ENCODE measurements around the gene AJM1. TPM values are rescaled to one million over a fixed set of nuclear protein-coding genes. Genes with fewer than 3 reads are reported as not detected.

The AJM1 gene
- total RNA-seq, 1 donor from 2014 or later = 2.7 TPM

DNA sequence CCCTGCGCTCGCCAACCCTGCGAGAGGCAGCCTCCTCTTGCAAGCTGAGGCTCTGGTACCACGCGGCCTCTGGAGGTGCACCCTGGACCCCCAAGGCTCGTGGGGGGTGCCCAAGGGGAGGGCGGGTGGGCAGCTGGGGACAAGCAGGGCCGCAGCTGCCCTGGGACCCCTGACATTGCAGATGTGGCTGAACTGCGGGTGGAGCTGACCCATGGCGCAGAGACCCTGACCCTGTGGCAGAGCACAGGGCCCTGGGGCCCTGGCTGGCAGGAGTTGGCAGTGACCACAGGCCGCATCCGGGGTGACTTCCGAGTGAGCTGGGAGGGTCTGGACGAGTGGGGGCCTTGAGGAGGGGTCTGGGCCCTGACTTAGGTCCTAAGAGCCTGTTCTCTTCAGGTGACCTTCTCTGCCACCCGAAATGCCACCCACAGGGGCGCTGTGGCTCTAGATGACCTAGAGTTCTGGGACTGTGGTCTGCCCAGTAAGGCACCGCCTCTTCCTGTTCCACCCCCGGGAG is 11.4 kb downstream of the AJM1 start:
- no peaks in the 10 kb centered on the region for H3K36me3 ChIP-seq
- intact Hi-C loops (cut with DNase I) = no loop called here
- H3K9me3 ChIP-seq = no peaks in the 10 kb centered on the region
- H3K4me3 ChIP-seq = no peak overlapping the region
- DNase-seq = no peak
- H3K4me1 ChIP-seq = peaks cover 12% of the 10 kb centered on the region
- no peak overlapping the region for H3K27ac ChIP-seq
- no peaks in the 10 kb centered on the region for H3K27me3 ChIP-seq
- TF ChIP-seq, protein P1, sequence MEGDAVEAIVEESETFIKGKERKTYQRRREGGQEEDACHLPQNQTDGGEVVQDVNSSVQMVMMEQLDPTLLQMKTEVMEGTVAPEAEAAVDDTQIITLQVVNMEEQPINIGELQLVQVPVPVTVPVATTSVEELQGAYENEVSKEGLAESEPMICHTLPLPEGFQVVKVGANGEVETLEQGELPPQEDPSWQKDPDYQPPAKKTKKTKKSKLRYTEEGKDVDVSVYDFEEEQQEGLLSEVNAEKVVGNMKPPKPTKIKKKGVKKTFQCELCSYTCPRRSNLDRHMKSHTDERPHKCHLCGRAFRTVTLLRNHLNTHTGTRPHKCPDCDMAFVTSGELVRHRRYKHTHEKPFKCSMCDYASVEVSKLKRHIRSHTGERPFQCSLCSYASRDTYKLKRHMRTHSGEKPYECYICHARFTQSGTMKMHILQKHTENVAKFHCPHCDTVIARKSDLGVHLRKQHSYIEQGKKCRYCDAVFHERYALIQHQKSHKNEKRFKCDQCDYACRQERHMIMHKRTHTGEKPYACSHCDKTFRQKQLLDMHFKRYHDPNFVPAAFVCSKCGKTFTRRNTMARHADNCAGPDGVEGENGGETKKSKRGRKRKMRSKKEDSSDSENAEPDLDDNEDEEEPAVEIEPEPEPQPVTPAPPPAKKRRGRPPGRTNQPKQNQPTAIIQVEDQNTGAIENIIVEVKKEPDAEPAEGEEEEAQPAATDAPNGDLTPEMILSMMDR (IDR thresholded peaks at IDR 0.05) = no peak
- ATAC-seq = no peak

DNA sequence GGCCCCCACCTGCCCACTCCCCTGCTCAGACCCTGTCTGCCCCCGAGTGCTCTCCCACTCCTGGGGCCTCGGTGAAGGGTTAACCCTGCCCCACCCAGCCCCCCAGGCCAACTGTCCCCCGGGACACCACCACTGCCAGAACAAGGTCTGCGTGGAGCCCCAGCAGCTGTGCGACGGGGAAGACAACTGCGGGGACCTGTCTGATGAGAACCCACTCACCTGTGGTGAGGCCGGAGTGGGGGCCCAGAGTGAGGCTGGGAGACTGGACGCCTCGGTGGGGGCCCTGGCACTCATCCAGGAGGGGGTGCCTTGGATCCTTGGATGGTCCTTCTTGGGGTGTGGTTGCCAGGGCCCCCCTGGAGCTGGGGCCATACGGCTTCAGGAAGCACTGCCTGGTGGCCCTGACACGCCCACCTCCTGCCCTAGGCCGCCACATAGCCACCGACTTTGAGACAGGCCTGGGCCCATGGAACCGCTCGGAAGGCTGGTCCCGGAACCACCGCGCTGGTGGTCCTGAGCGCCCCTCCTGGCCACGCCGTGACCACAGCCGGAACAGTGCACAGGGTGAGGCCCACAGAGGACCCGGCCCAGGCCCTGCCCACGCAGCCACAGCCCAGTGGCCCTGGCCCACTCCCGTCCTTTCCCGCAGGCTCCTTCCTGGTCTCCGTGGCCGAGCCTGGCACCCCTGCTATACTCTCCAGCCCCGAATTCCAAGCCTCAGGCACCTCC is 12.0 kb downstream of the AJM1 start:
- H3K9me3 ChIP-seq = no peaks in the 10 kb centered on the region
- DNase-seq = no peak
- no peaks in the 10 kb centered on the region for H3K36me3 ChIP-seq
- TF ChIP-seq, protein P1 (IDR thresholded peaks at IDR 0.05) = no peak
- no peaks in the 10 kb centered on the region for H3K27me3 ChIP-seq
- no peak overlapping the region for H3K27ac ChIP-seq
- no peak for ATAC-seq
- H3K4me1 ChIP-seq = peaks cover 14% of the 10 kb centered on the region
- intact Hi-C loops (cut with DNase I) = no loop called here
- H3K4me3 ChIP-seq = no peak overlapping the region

DNA sequence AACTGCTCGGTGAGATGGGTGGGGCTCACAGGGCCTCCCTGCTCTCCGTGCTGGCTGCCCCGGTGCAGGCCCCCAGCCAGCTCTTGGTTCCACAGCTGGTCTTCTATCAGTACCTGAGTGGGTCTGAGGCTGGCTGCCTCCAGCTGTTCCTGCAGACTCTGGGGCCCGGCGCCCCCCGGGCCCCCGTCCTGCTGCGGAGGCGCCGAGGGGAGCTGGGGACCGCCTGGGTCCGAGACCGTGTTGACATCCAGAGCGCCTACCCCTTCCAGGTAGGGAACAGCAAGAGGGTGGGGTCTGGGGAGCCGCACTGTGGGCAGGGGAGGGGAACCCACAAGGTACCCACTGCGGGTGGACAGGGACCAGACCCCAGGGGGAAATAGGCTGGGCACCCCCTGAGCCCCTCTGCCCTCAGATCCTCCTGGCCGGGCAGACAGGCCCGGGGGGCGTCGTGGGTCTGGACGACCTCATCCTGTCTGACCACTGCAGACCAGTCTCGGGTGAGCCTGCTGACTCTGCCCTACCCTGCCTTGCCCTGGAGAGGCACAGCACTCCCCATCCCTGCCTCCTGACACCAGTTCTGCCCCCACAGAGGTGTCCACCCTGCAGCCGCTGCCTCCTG is 12.7 kb downstream of the AJM1 start:
- no peak overlapping the region for H3K27ac ChIP-seq
- H3K27me3 ChIP-seq = no peaks in the 10 kb centered on the region
- no peaks in the 10 kb centered on the region for H3K36me3 ChIP-seq
- intact Hi-C loops (cut with DNase I) = no loop called here
- DNase-seq (no peak), ATAC-seq (no peak)
- TF ChIP-seq, protein P1 (IDR thresholded peaks at IDR 0.05) = no peak
- H3K9me3 ChIP-seq = no peaks in the 10 kb centered on the region
- H3K4me1 ChIP-seq = peaks cover 13% of the 10 kb centered on the region
- no peak overlapping the region for H3K4me3 ChIP-seq

DNA sequence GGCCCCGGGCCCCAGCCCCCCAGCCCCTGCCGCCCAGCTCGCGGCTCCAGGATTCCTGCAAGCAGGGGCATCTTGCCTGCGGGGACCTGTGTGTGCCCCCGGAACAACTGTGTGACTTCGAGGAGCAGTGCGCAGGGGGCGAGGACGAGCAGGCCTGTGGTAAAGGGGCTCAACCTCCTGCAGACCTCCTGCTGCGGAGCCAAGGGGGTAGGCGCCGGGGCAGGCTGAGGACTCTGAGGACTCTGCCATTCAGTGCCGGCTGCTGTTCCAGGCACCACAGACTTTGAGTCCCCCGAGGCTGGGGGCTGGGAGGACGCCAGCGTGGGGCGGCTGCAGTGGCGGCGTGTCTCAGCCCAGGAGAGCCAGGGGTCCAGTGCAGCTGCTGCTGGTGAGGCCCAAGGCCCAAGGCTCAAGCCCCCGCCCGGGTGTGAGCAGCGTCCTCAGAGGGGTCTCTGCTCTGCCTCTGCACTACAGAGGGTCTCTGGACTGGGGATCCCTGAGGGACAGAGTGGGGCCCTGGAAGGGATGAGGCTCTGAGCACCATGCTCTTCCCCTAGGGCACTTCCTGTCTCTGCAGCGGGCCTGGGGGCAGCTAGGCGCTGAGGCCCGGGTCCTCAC is 13.3 kb downstream of the AJM1 start:
- ATAC-seq (no peak), DNase-seq (no peak)
- no peaks in the 10 kb centered on the region for H3K27me3 ChIP-seq
- H3K36me3 ChIP-seq = peaks cover 1% of the 10 kb centered on the region
- H3K9me3 ChIP-seq = no peaks in the 10 kb centered on the region
- no peak overlapping the region for H3K27ac ChIP-seq
- no peak overlapping the region for H3K4me3 ChIP-seq
- TF ChIP-seq, protein P1 (IDR thresholded peaks at IDR 0.05) = no peak
- intact Hi-C loops (cut with DNase I) = no loop called here
- H3K4me1 ChIP-seq = peaks cover 7% of the 10 kb centered on the region

DNA sequence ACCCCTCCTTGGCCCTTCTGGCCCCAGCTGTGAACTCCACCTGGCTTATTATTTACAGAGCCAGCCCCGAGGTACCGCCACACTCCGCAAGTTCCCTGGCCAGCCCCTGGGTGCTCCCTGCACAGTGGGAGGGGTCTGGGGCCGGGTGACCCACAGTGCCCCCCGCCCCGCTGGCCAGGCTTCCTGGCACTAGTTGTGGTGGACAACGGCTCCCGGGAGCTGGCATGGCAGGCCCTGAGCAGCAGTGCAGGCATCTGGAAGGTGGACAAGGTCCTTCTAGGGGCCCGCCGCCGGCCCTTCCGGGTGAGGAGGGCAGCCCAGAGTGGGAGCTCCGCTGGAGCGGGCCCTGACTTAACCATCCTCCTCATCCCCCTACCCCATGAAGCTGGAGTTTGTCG is 13.8 kb downstream of the AJM1 start:
- intact Hi-C loops (cut with DNase I) = no loop called here
- H3K27me3 ChIP-seq = no peaks in the 10 kb centered on the region

More for the DNA sequence above, 13.8 kb downstream of the AJM1 start:
- TF ChIP-seq, protein P1 (IDR thresholded peaks at IDR 0.05) = no peak
- DNase-seq = no peak
- Histone ChIP-seq H3K36me3 (peaks cover 7% of the 10 kb centered on the region), H3K27ac (no peak overlapping the region), H3K9me3 (no peaks in the 10 kb centered on the region), H3K4me1 (peaks cover 4% of the 10 kb centered on the region), H3K4me3 (no peak overlapping the region)
- ATAC-seq = no peak
